ENCODE data around the gene SLIT2.

DNA sequence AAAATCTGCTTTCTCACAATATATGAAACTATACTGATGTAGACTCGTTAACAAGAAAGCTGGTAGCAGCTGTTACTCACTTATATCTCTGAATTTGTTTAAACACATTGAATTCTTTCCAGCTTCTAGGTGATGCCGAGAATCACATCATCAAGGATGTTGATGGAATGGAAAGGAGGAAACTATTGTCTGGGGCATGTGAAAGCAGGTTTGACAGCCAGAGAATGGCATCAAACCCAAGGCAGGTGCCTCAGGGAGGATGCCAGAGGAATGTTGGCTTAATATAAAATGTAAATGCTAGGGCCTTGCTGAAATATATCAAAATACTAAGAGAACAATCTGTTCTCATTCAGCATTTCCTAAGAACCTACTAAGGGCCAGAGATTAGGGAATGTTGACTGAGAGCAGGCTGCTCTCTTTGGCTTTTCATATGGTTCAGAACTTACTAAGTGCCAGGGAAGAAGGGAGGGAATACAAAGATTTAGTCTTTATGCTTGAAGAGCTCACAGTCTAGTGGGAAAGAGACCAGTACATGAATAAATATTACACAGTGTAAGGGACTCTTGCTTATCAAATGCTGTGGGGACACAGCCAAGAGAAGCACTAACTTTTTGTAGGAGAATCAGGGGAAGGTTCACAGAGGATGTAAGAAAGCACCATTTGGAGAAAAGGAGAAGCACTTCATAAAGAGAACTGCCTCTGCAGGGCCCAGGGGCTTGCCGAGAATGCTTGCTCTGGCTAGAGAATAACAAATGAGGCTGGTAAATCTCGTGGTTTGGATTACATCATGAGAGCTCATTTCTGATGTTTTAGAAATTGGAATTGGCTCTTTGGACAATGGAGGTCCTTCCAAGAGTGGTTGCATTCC lies 14.7 kb downstream of the SLIT2 start:
- TF ChIP-seq, protein P1, sequence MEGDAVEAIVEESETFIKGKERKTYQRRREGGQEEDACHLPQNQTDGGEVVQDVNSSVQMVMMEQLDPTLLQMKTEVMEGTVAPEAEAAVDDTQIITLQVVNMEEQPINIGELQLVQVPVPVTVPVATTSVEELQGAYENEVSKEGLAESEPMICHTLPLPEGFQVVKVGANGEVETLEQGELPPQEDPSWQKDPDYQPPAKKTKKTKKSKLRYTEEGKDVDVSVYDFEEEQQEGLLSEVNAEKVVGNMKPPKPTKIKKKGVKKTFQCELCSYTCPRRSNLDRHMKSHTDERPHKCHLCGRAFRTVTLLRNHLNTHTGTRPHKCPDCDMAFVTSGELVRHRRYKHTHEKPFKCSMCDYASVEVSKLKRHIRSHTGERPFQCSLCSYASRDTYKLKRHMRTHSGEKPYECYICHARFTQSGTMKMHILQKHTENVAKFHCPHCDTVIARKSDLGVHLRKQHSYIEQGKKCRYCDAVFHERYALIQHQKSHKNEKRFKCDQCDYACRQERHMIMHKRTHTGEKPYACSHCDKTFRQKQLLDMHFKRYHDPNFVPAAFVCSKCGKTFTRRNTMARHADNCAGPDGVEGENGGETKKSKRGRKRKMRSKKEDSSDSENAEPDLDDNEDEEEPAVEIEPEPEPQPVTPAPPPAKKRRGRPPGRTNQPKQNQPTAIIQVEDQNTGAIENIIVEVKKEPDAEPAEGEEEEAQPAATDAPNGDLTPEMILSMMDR (IDR thresholded peaks at IDR 0.05): no peak
- no peak for TF ChIP-seq EZH2 (IDR thresholded peaks at IDR 0.05; ENCODE audit: borderline replicate concordance, insufficient read depth, low read depth, low read length, poor library complexity, severe bottlenecking)

Data from B cell (primary cell).